ENCODE measurements around the gene HEXIM1. TPM values are rescaled to one million over a fixed set of nuclear protein-coding genes. Genes with fewer than 3 reads are reported as not detected.

The HEXIM1 gene
- total and polyA plus RNA-seq, 8 donors, result 6.8 to 17.2 (median 12.0) TPM

- FAIRE-seq, result no peak
- Histone ChIP-seq H3K9me3 (no peaks in the 10 kb centered on the region), H3K4me1 (peaks cover 0 to 16% (median 0%) of the 10 kb centered on the region in 3 donors), H3K4me3 (no peak overlapping the region), H3K27ac (no peak overlapping the region), H3K27me3 (no peaks in the 10 kb centered on the region), H3K36me3 (no peaks in the 10 kb centered on the region)
- intact Hi-C loops (cut with DNase I), result loop anchor here in 2 of 3 donors (5.0 kb wide), 1 partner anchor 60 kb away; no protein-coding TSS in a partner anchor
- peak in 1 of 6 donors; percentile 46 for DNase-seq
- ATAC-seq, result no peak
- TF ChIP-seq CTCF (IDR thresholded peaks at IDR 0.05), result no peak
- WGBS, 2 donors, result 44 to 56% methylated on average over 11 of the region's 11 CpGs
Measured at GRCh38 chr17:45137561-45138305, 10.5 kb upstream of the HEXIM1 start.

GRCh38 chr17:45138911-45139532 lies 9.3 kb upstream of the HEXIM1 start:
- no peak for TF ChIP-seq CTCF (IDR thresholded peaks at IDR 0.05)
- FAIRE-seq (no peak), DNase-seq (peak in 1 of 6 donors; percentile 38), ATAC-seq (no peak)
- H3K27ac ChIP-seq, result no peak overlapping the region
- no peaks in the 10 kb centered on the region for H3K36me3 ChIP-seq
- H3K4me1 ChIP-seq, result peaks cover 0 to 16% (median 0%) of the 10 kb centered on the region in 3 donors
- intact Hi-C loops (cut with DNase I), result loop anchor here in 2 of 3 donors (5.0 kb wide), 1 partner anchor 58 kb away; no protein-coding TSS in a partner anchor
- no peak overlapping the region for H3K4me3 ChIP-seq
- no peaks in the 10 kb centered on the region for H3K9me3 ChIP-seq
- WGBS, 2 donors, result 87 to 90% methylated on average over 14 of the region's 14 CpGs
- no peaks in the 10 kb centered on the region for H3K27me3 ChIP-seq

GRCh38 chr17:45139533-45139920 lies 8.7 kb upstream of the HEXIM1 start:
- FAIRE-seq, result no peak
- TF ChIP-seq CTCF (IDR thresholded peaks at IDR 0.05), result no peak
- Histone ChIP-seq H3K9me3 (no peaks in the 10 kb centered on the region), H3K27ac (no peak overlapping the region), H3K36me3 (no peaks in the 10 kb centered on the region), H3K27me3 (no peaks in the 10 kb centered on the region), H3K4me1 (peaks cover under 1 to 16% (median 3%) of the 10 kb centered on the region in 3 donors), H3K4me3 (no peak overlapping the region)
- peak in 1 of 6 donors; percentile 12 for DNase-seq
- 83% methylated on average over 4 of the region's 4 CpGs for WGBS, 2 donors
- intact Hi-C loops (cut with DNase I), result loop anchor here in 2 of 3 donors (5.0 kb wide), 1 partner anchor 58 kb away; no protein-coding TSS in a partner anchor
- no peak for ATAC-seq

GRCh38 chr17:45143094-45143670 lies 5.1 kb upstream of the HEXIM1 start:
- no peak for TF ChIP-seq CTCF (IDR thresholded peaks at IDR 0.05)
- 88 to 91% methylated on average over 12 to 13 of the region's 13 CpGs for WGBS, 2 donors
- intact Hi-C loops (cut with DNase I), result no loop called here
- Histone ChIP-seq H3K4me1 (peaks cover 5 to 12% (median 6%) of the 10 kb centered on the region in 3 donors), H3K4me3 (no peak overlapping the region), H3K9me3 (no peaks in the 10 kb centered on the region), H3K36me3 (no peaks in the 10 kb centered on the region), H3K27me3 (no peaks in the 10 kb centered on the region), H3K27ac (peak overlapping the region; percentile 63 to 82 (median 72))
- ATAC-seq (no peak), FAIRE-seq (no peak), DNase-seq (peak in 1 of 6 donors; percentile 31)
